Trophoblast cell (in vitro differentiated cells and primary cell): Measurements from ENCODE around the gene DHRSX.
"Not testable (repeated sequence)": the region's sequence is repeated elsewhere in the genome, so short reads cannot be mapped to it uniquely, and the experiment has no call there.

Experiments used
- DNase-seq, 2 donors: peaks; one replicate each; pipeline ENCODE4 v3.0.0-alpha.2; 2016
- H2AFZ ChIP-seq: 2 replicates; pipeline ENCODE4 v1.6.1; 2013; ENCODE audit warnings: low read length, moderate library complexity, mild to moderate bottlenecking; ENCODE audit not compliant: insufficient read depth, poor library complexity
- H2AK5ac ChIP-seq: 2 replicates; pipeline ENCODE4 v1.6.1; 2013; ENCODE audit warnings: mild to moderate bottlenecking, low read length
- H2BK120ac ChIP-seq: 2 replicates; pipeline ENCODE4 v1.6.1; 2013; ENCODE audit warnings: low read length, mild to moderate bottlenecking, moderate library complexity; ENCODE audit not compliant: insufficient read depth, poor library complexity
- H2BK12ac ChIP-seq: 2 replicates; pipeline ENCODE4 v1.6.1; 2013; ENCODE audit warnings: mild to moderate bottlenecking, low read length, moderate library complexity
- H2BK5ac ChIP-seq: 2 replicates; pipeline ENCODE4 v1.6.1; 2013; ENCODE audit warnings: low read length, low read depth, moderate library complexity, mild to moderate bottlenecking; ENCODE audit not compliant: poor library complexity
- H3K14ac ChIP-seq: 2 replicates; pipeline ENCODE4 v1.6.1; 2013; ENCODE audit warnings: mild to moderate bottlenecking, low read length
- H3K18ac ChIP-seq: 2 replicates; pipeline ENCODE4 v1.6.1; 2013; ENCODE audit warnings: mild to moderate bottlenecking, low read length
- H3K23ac ChIP-seq: 2 replicates; pipeline ENCODE4 v1.6.1; 2013; ENCODE audit warnings: low read length
- H3K27ac ChIP-seq: 2 replicates; pipeline ENCODE4 v1.5.1; 2013; ENCODE audit warnings: low read depth, mild to moderate bottlenecking, inconsistent platforms, low read length, moderate library complexity
- H3K27me3 ChIP-seq: 2 replicates; pipeline ENCODE4 v1.6.1; 2013; ENCODE audit warnings: inconsistent platforms, mild to moderate bottlenecking, low read length, moderate library complexity; ENCODE audit not compliant: insufficient read depth
- H3K36me3 ChIP-seq, 2 experiments: 1 replicate in 1 of 2; 2 replicates in 1 of 2; pipeline ENCODE4 v1.6.1; 2013; ENCODE audit warnings: low read length in 2 of 2, mild to moderate bottlenecking in 2 of 2, moderate library complexity in 1 of 2; ENCODE audit not compliant: insufficient read depth in 2 of 2, control insufficient read depth in 1 of 2
- H3K4ac ChIP-seq: 2 replicates; pipeline ENCODE4 v1.6.1; 2013; ENCODE audit warnings: low read depth, mild to moderate bottlenecking, low read length, moderate library complexity
- H3K4me1 ChIP-seq, 2 experiments: 1 replicate in 1 of 2; 2 replicates in 1 of 2; pipeline ENCODE4 v1.6.1; 2013; ENCODE audit warnings: low read length in 2 of 2, mild to moderate bottlenecking in 2 of 2, moderate library complexity in 1 of 2; ENCODE audit not compliant: insufficient read depth in 2 of 2, control insufficient read depth in 1 of 2
- H3K4me2 ChIP-seq: 2 replicates; pipeline ENCODE4 v1.6.1; 2013; ENCODE audit warnings: inconsistent platforms, mild to moderate bottlenecking, low read length, moderate library complexity
- H3K4me3 ChIP-seq: 2 replicates; pipeline ENCODE4 v1.5.1; 2013; ENCODE audit warnings: mild to moderate bottlenecking, low read depth, low read length, inconsistent platforms
- H3K79me1 ChIP-seq: one replicate; pipeline ENCODE4 v1.6.1; 2013; ENCODE audit warnings: low read length
- H3K79me2 ChIP-seq: 2 replicates; pipeline ENCODE4 v1.6.1; 2013; ENCODE audit warnings: low read length, mild to moderate bottlenecking; ENCODE audit not compliant: control insufficient read depth, insufficient read depth, poor library complexity
- H3K9ac ChIP-seq: 2 replicates; pipeline ENCODE4 v1.6.1; 2013; ENCODE audit warnings: mild to moderate bottlenecking, low read length
- H3K9me3 ChIP-seq: 2 replicates; pipeline ENCODE4 v1.6.1; 2013; ENCODE audit warnings: low read depth, mild to moderate bottlenecking, control low read depth, inconsistent platforms, low read length; ENCODE audit not compliant: insufficient read depth
- H4K12ac ChIP-seq: 2 replicates; pipeline ENCODE4 v1.6.1; 2013; ENCODE audit warnings: low read depth, mild to moderate bottlenecking, low read length, moderate library complexity
- H4K8ac ChIP-seq: 2 replicates; pipeline ENCODE4 v1.6.1; 2013; ENCODE audit warnings: low read depth, mild to moderate bottlenecking, low read length, moderate library complexity
- H4K91ac ChIP-seq: one replicate; pipeline ENCODE4 v1.6.1; 2013; ENCODE audit warnings: low read depth, mild to moderate bottlenecking, low read length, moderate library complexity
- WGBS: extraction: QIAGEN DNeasy Blood & Tissue Kit; methylation state at CpG from one replicate; pipeline ENCODE4 v1.1.7; 2013; ENCODE audit warnings: missing lambda C conversion rate; ENCODE audit not compliant: insufficient read length, insufficient coverage; ENCODE audit errors: extremely low coverage; 5-methylcytosine and 5-hydroxymethylcytosine counted together

DHRSX gene

GRCh38 chrX:2240761-2241160 is 260.0 kb downstream of the DHRSX start:
- H3K36me3 ChIP-seq, H4K12ac ChIP-seq, H2AFZ ChIP-seq, H2BK5ac ChIP-seq, H2BK12ac ChIP-seq, H3K9ac ChIP-seq, H3K23ac ChIP-seq, H3K79me1 ChIP-seq, H3K79me2 ChIP-seq, H2AK5ac ChIP-seq, H3K27ac ChIP-seq, H2BK120ac ChIP-seq, H3K9me3 ChIP-seq, H3K4me1 ChIP-seq, H3K4me2 ChIP-seq, H3K27me3 ChIP-seq, H4K91ac ChIP-seq, H3K18ac ChIP-seq, H3K4ac ChIP-seq, H3K4me3 ChIP-seq, H4K8ac ChIP-seq, DNase-seq, H3K14ac ChIP-seq: not testable (repeated sequence)
- no CpG with 5 or more reads among the region's 12 CpGs for WGBS

- no peak overlapping the region for H2BK5ac ChIP-seq
- peaks cover 6 to 7% of the 10 kb centered on the region in 2 experiments for H3K4me1 ChIP-seq
- H3K36me3 ChIP-seq, result no peaks in the 10 kb centered on the region
- H3K9me3 ChIP-seq, result peaks cover 4% of the 10 kb centered on the region
- H3K9ac ChIP-seq, result no peak overlapping the region
- H3K14ac ChIP-seq, result no peak overlapping the region
- H2BK12ac ChIP-seq, result no peak overlapping the region
- H3K18ac ChIP-seq, result no peak overlapping the region
- no peaks in the 10 kb centered on the region for H3K27me3 ChIP-seq
- H2BK120ac ChIP-seq, result no peak overlapping the region
- no peaks in the 10 kb centered on the region for H3K79me2 ChIP-seq
- peak; percentile 50 to 74 for DNase-seq
- H3K4me3 ChIP-seq, result no peak overlapping the region
- H4K91ac ChIP-seq, result no peak overlapping the region
- H3K4me2 ChIP-seq, result no peak overlapping the region
- H3K23ac ChIP-seq, result no peak overlapping the region
- no peak overlapping the region for H2AK5ac ChIP-seq
- H3K4ac ChIP-seq, result no peak overlapping the region
- H4K8ac ChIP-seq, result no peak overlapping the region
- no CpG with 5 or more reads among the region's 9 CpGs for WGBS
- H3K79me1 ChIP-seq, result peaks cover 2% of the 10 kb centered on the region
- H4K12ac ChIP-seq, result no peak overlapping the region
- H2AFZ ChIP-seq, result no peak overlapping the region
- H3K27ac ChIP-seq, result no peak overlapping the region
These were observed 262.8 kb downstream of the DHRSX start for GRCh38 chrX:2237976-2238375.

GRCh38 chrX:2231570-2232192 is 269.1 kb downstream of the DHRSX start:
- no peak overlapping the region for H3K9ac ChIP-seq
- no peak overlapping the region for H3K14ac ChIP-seq
- no peaks in the 10 kb centered on the region for H3K79me1 ChIP-seq
- no peak overlapping the region for H3K4ac ChIP-seq
- no peak overlapping the region for H2BK5ac ChIP-seq
- no peak overlapping the region for H4K12ac ChIP-seq
- H2AK5ac ChIP-seq, result no peak overlapping the region
- H3K4me1 ChIP-seq, result no peaks in the 10 kb centered on the region
- WGBS, result 98% methylated on average over 2 of the region's 2 CpGs
- peaks cover 0 to 4% of the 10 kb centered on the region in 2 experiments for H3K36me3 ChIP-seq
- H3K79me2 ChIP-seq, result no peaks in the 10 kb centered on the region
- H3K4me3 ChIP-seq, result no peak overlapping the region
- no peaks in the 10 kb centered on the region for H3K27me3 ChIP-seq
- no peak overlapping the region for H3K23ac ChIP-seq
- H2BK12ac ChIP-seq, result no peak overlapping the region
- no peak overlapping the region for H2AFZ ChIP-seq
- H3K18ac ChIP-seq, result no peak overlapping the region
- no peak for DNase-seq
- no peak overlapping the region for H4K8ac ChIP-seq
- H3K9me3 ChIP-seq, result peaks cover 6% of the 10 kb centered on the region
- H3K27ac ChIP-seq, result no peak overlapping the region
- no peak overlapping the region for H3K4me2 ChIP-seq
- no peak overlapping the region for H4K91ac ChIP-seq
- H2BK120ac ChIP-seq, result no peak overlapping the region

GRCh38 chrX:2230457-2230856 is 270.3 kb downstream of the DHRSX start:
- no peak overlapping the region for H3K4ac ChIP-seq
- H3K18ac ChIP-seq, result no peak overlapping the region
- WGBS, result no CpG with 5 or more reads among the region's 4 CpGs
- H2BK5ac ChIP-seq, result no peak overlapping the region
- no peak overlapping the region for H2AFZ ChIP-seq
- H3K79me1 ChIP-seq, result no peaks in the 10 kb centered on the region
- no peaks in the 10 kb centered on the region for H3K79me2 ChIP-seq
- H3K9me3 ChIP-seq, result peaks cover 6% of the 10 kb centered on the region
- no peak overlapping the region for H3K27ac ChIP-seq
- H3K27me3 ChIP-seq, result no peaks in the 10 kb centered on the region
- DNase-seq, result no peak
- H3K36me3 ChIP-seq, result peaks cover 0 to 4% of the 10 kb centered on the region in 2 experiments
- no peak overlapping the region for H3K4me2 ChIP-seq
- H3K14ac ChIP-seq, result no peak overlapping the region
- H4K12ac ChIP-seq, result no peak overlapping the region
- no peaks in the 10 kb centered on the region for H3K4me1 ChIP-seq
- no peak overlapping the region for H2BK120ac ChIP-seq
- no peak overlapping the region for H2AK5ac ChIP-seq
- no peak overlapping the region for H2BK12ac ChIP-seq
- no peak overlapping the region for H4K8ac ChIP-seq
- H3K23ac ChIP-seq, result no peak overlapping the region
- H3K4me3 ChIP-seq, result no peak overlapping the region
- H3K9ac ChIP-seq, result no peak overlapping the region
- no peak overlapping the region for H4K91ac ChIP-seq
